Measurements from ENCODE around the gene SLC1A3. TPM values are rescaled to one million over a fixed set of nuclear protein-coding genes. Genes with fewer than 3 reads are reported as not detected.

The SLC1A3 gene
- total RNA-seq, 1 donor from 2014 or later: not detected

GRCh38 chr5:36606036-36606427, 374 bp upstream of the SLC1A3 start:
- intact Hi-C loops (cut with micrococcal nuclease): loop anchor here (10.0 kb wide), 1 partner anchor 89 kb away; no protein-coding TSS in a partner anchor
- H3K4me1 Mint-ChIP-seq (ENCODE audit: low read depth): peaks cover 15% of the 10 kb centered on the region
- no peak overlapping the region for H3K27ac Mint-ChIP-seq
- no peak for DNase-seq (ENCODE audit: low spot score)
- no peaks in the 10 kb centered on the region for H3K36me3 Mint-ChIP-seq (ENCODE audit: low read depth)
- peak overlapping the region; percentile 57 for H3K4me3 Mint-ChIP-seq
- H3K9me3 Mint-ChIP-seq: no peaks in the 10 kb centered on the region
- H3K27me3 Mint-ChIP-seq (ENCODE audit: insufficient read depth): peaks cover 53% of the 10 kb centered on the region

- peaks cover 53% of the 10 kb centered on the region for H3K27me3 Mint-ChIP-seq (ENCODE audit: insufficient read depth)
- intact Hi-C loops (cut with micrococcal nuclease): loop anchor here (10.0 kb wide), 1 partner anchor 88 kb away; no protein-coding TSS in a partner anchor
- peaks cover 15% of the 10 kb centered on the region for H3K4me1 Mint-ChIP-seq (ENCODE audit: low read depth)
- H3K27ac Mint-ChIP-seq: no peak overlapping the region
- H3K9me3 Mint-ChIP-seq: no peaks in the 10 kb centered on the region
- H3K4me3 Mint-ChIP-seq: no peak overlapping the region
- H3K36me3 Mint-ChIP-seq (ENCODE audit: low read depth): no peaks in the 10 kb centered on the region
- no peak for DNase-seq (ENCODE audit: low spot score)
Observed at GRCh38 chr5:36607114-36607571, 737 bp downstream of the SLC1A3 start.

- Mint-ChIP-seq H3K4me1 (ENCODE audit: low read depth) (peaks cover 15% of the 10 kb centered on the region), H3K4me3 (no peak overlapping the region), H3K27ac (no peak overlapping the region), H3K9me3 (no peaks in the 10 kb centered on the region), H3K27me3 (ENCODE audit: insufficient read depth) (peaks cover 54% of the 10 kb centered on the region), H3K36me3 (ENCODE audit: low read depth) (no peaks in the 10 kb centered on the region)
- no peak for DNase-seq (ENCODE audit: low spot score)
- intact Hi-C loops (cut with micrococcal nuclease): loop anchor here (10.0 kb wide), 1 partner anchor 87 kb away; no protein-coding TSS in a partner anchor
Observed at GRCh38 chr5:36607838-36608783, 1.7 kb downstream of the SLC1A3 start.

GRCh38 chr5:36610621-36611020, 4.2 kb downstream of the SLC1A3 start:
- no peak for DNase-seq (ENCODE audit: low spot score)
- intact Hi-C loops (cut with micrococcal nuclease): no loop called here
- H3K4me3 Mint-ChIP-seq: no peak overlapping the region
- H3K9me3 Mint-ChIP-seq: no peaks in the 10 kb centered on the region
- no peaks in the 10 kb centered on the region for H3K36me3 Mint-ChIP-seq (ENCODE audit: low read depth)
- no peak overlapping the region for H3K27ac Mint-ChIP-seq
- peaks cover 34% of the 10 kb centered on the region for H3K27me3 Mint-ChIP-seq (ENCODE audit: insufficient read depth)
- peaks cover 15% of the 10 kb centered on the region for H3K4me1 Mint-ChIP-seq (ENCODE audit: low read depth)

- Mint-ChIP-seq H3K36me3 (ENCODE audit: low read depth) (no peaks in the 10 kb centered on the region), H3K4me1 (ENCODE audit: low read depth) (peaks cover 6% of the 10 kb centered on the region), H3K27me3 (ENCODE audit: insufficient read depth) (peaks cover 24% of the 10 kb centered on the region), H3K4me3 (no peak overlapping the region), H3K9me3 (no peaks in the 10 kb centered on the region), H3K27ac (no peak overlapping the region)
- DNase-seq (ENCODE audit: low spot score): no peak
- intact Hi-C loops (cut with micrococcal nuclease): no loop called here
Observed at GRCh38 chr5:36611520-36612274, 5.3 kb downstream of the SLC1A3 start.

GRCh38 chr5:36613241-36613640, 6.8 kb downstream of the SLC1A3 start:
- Mint-ChIP-seq H3K9me3 (no peaks in the 10 kb centered on the region), H3K27ac (no peak overlapping the region), H3K4me3 (no peak overlapping the region), H3K4me1 (ENCODE audit: low read depth) (no peaks in the 10 kb centered on the region), H3K27me3 (ENCODE audit: insufficient read depth) (peaks cover 13% of the 10 kb centered on the region), H3K36me3 (ENCODE audit: low read depth) (no peaks in the 10 kb centered on the region)
- no peak for DNase-seq (ENCODE audit: low spot score)
- intact Hi-C loops (cut with micrococcal nuclease): no loop called here

GRCh38 chr5:36613771-36614656, 7.6 kb downstream of the SLC1A3 start:
- Mint-ChIP-seq H3K9me3 (no peaks in the 10 kb centered on the region), H3K36me3 (ENCODE audit: low read depth) (no peaks in the 10 kb centered on the region), H3K27ac (no peak overlapping the region), H3K4me1 (ENCODE audit: low read depth) (no peaks in the 10 kb centered on the region), H3K4me3 (no peak overlapping the region), H3K27me3 (ENCODE audit: insufficient read depth) (peaks cover 12% of the 10 kb centered on the region)
- intact Hi-C loops (cut with micrococcal nuclease): no loop called here
- DNase-seq (ENCODE audit: low spot score): no peak

- no peak for DNase-seq (ENCODE audit: low spot score)
- Mint-ChIP-seq H3K4me1 (ENCODE audit: low read depth) (no peaks in the 10 kb centered on the region), H3K4me3 (no peak overlapping the region), H3K36me3 (ENCODE audit: low read depth) (no peaks in the 10 kb centered on the region), H3K9me3 (no peaks in the 10 kb centered on the region), H3K27me3 (ENCODE audit: insufficient read depth) (peaks cover 8% of the 10 kb centered on the region), H3K27ac (no peak overlapping the region)
- intact Hi-C loops (cut with micrococcal nuclease): no loop called here
Observed at GRCh38 chr5:36614657-36615308, 8.4 kb downstream of the SLC1A3 start.

GRCh38 chr5:36619012-36619635, 12.7 kb downstream of the SLC1A3 start:
- no peak overlapping the region for H3K4me3 Mint-ChIP-seq
- no peaks in the 10 kb centered on the region for H3K36me3 Mint-ChIP-seq (ENCODE audit: low read depth)
- H3K27ac Mint-ChIP-seq: no peak overlapping the region
- DNase-seq (ENCODE audit: low spot score): no peak
- intact Hi-C loops (cut with micrococcal nuclease): no loop called here
- H3K27me3 Mint-ChIP-seq (ENCODE audit: insufficient read depth): peaks cover 2% of the 10 kb centered on the region
- no peaks in the 10 kb centered on the region for H3K9me3 Mint-ChIP-seq
- no peaks in the 10 kb centered on the region for H3K4me1 Mint-ChIP-seq (ENCODE audit: low read depth)

- no peak for DNase-seq (ENCODE audit: low spot score)
- intact Hi-C loops (cut with micrococcal nuclease): no loop called here
- H3K27me3 Mint-ChIP-seq (ENCODE audit: insufficient read depth): no peaks in the 10 kb centered on the region
- no peaks in the 10 kb centered on the region for H3K9me3 Mint-ChIP-seq
- no peaks in the 10 kb centered on the region for H3K36me3 Mint-ChIP-seq (ENCODE audit: low read depth)
- no peaks in the 10 kb centered on the region for H3K4me1 Mint-ChIP-seq (ENCODE audit: low read depth)
- H3K4me3 Mint-ChIP-seq: no peak overlapping the region
- no peak overlapping the region for H3K27ac Mint-ChIP-seq
Observed at GRCh38 chr5:36621985-36622384, 15.6 kb downstream of the SLC1A3 start.

- Mint-ChIP-seq H3K27ac (no peak overlapping the region), H3K36me3 (ENCODE audit: low read depth) (no peaks in the 10 kb centered on the region), H3K9me3 (no peaks in the 10 kb centered on the region), H3K4me3 (no peak overlapping the region), H3K4me1 (ENCODE audit: low read depth) (no peaks in the 10 kb centered on the region), H3K27me3 (ENCODE audit: insufficient read depth) (no peaks in the 10 kb centered on the region)
- intact Hi-C loops (cut with micrococcal nuclease): no loop called here
- no peak for DNase-seq (ENCODE audit: low spot score)
Observed at GRCh38 chr5:36623832-36624231, 17.4 kb downstream of the SLC1A3 start.

GRCh38 chr5:36624277-36624676, 17.9 kb downstream of the SLC1A3 start:
- intact Hi-C loops (cut with micrococcal nuclease): no loop called here
- Mint-ChIP-seq H3K27me3 (ENCODE audit: insufficient read depth) (peaks cover 3% of the 10 kb centered on the region), H3K36me3 (ENCODE audit: low read depth) (no peaks in the 10 kb centered on the region), H3K4me1 (ENCODE audit: low read depth) (no peaks in the 10 kb centered on the region), H3K27ac (no peak overlapping the region), H3K9me3 (no peaks in the 10 kb centered on the region), H3K4me3 (no peak overlapping the region)
- no peak for DNase-seq (ENCODE audit: low spot score)

All from activated T-helper 1 cell treated with anti-CD3 and anti-CD28 coated beads, Interleukin-12 subunit alpha, Interleukin-12 subunit beta, Interleukin-2, Interleukin-4 antibody, amounts not matched to agents 30 ng/mL and 10 ng/mL and 1 ng/mL, durations not matched to agents 14 hours and 24 hours and 36 hours (primary cell).